ENCODE results near the gene OR7C1. TPM values are rescaled to one million over a fixed set of nuclear protein-coding genes. Genes with fewer than 3 reads are reported as not detected.
"Not testable (repeated sequence)": the region's sequence is repeated elsewhere in the genome, so short reads cannot be mapped to it uniquely, and the experiment has no call there.

Gene OR7C1
- total and polyA plus RNA-seq, 2 of the 13 experiments (the other 11 are each of a cell fraction or from before 2014, with no cell fraction given) = not detected

- FAIRE-seq; intact Hi-C loops (cut with micrococcal nuclease; ENCODE audit: unreplicated experiment); H3K9ac ChIP-seq (ENCODE audit: insufficient read depth, low read depth, low read length); POLR2A ChIA-PET; H2AFZ ChIP-seq (ENCODE audit: low read length); BruUV-seq (replicated peaks); H3K36me3 ChIP-seq (replicated peaks in 1 of 2; ENCODE audit: control insufficient read depth in 1 of 2, insufficient read depth in 2 of 2, low read length in 2 of 2); CTCF ChIA-PET (ENCODE audit: low intra/inter-chr PET ratio, low total read pairs); H3K27ac ChIP-seq (ENCODE audit: extremely low read length, insufficient read depth, low read length); H3K4me3 ChIP-seq (replicated peaks in 1 of 3; ENCODE audit: insufficient read depth in 1 of 3, low read depth in 2 of 3, low read length in 3 of 3); H3K27me3 ChIP-seq (ENCODE audit: control insufficient read depth in 1 of 2, insufficient read depth in 2 of 2, low read length in 2 of 2); H3K4me1 ChIP-seq (ENCODE audit: insufficient read depth, low read length); H3K9me3 ChIP-seq (ENCODE audit: low read length); ATAC-seq; in situ Hi-C loops (cut with HindIII; ENCODE audit: extremely low pct_ligation_motif_present, low pct_unique_long_range_greater_than_20kb); DNase-seq (ENCODE audit: low spot score); H3K4me2 ChIP-seq (ENCODE audit: low read depth, low read length); H3K79me2 ChIP-seq (ENCODE audit: insufficient read depth, low read length); H4K20me1 ChIP-seq (ENCODE audit: insufficient read depth, low read length): not testable (repeated sequence)
- 46% methylated on average over 12 of the region's 12 CpGs for WGBS (ENCODE audit: low lambda C conversion rate)
Observed at GRCh38 chr19:14778110-14778845, 56.7 kb downstream of the OR7C1 start, which contains the start of gene ADGRE2. Gene ADGRE2 (minus strand): TSS chr19:14778560. CDS start chr19:14776756, 1,804 bp downstream.

GRCh38 chr19:14777645-14778044, 57.3 kb downstream of the OR7C1 start:
- H3K9ac ChIP-seq (ENCODE audit: insufficient read depth, low read depth, low read length); H3K27ac ChIP-seq (ENCODE audit: extremely low read length, insufficient read depth, low read length); H3K36me3 ChIP-seq (replicated peaks in 1 of 2; ENCODE audit: control insufficient read depth in 1 of 2, insufficient read depth in 2 of 2, low read length in 2 of 2); DNase-seq (ENCODE audit: low spot score); H3K27me3 ChIP-seq (ENCODE audit: control insufficient read depth in 1 of 2, insufficient read depth in 2 of 2, low read length in 2 of 2); FAIRE-seq; H3K79me2 ChIP-seq (ENCODE audit: insufficient read depth, low read length); H4K20me1 ChIP-seq (ENCODE audit: insufficient read depth, low read length); H3K4me3 ChIP-seq (replicated peaks in 1 of 3; ENCODE audit: insufficient read depth in 1 of 3, low read depth in 2 of 3, low read length in 3 of 3); H3K9me3 ChIP-seq (ENCODE audit: low read length); H3K4me1 ChIP-seq (ENCODE audit: insufficient read depth, low read length); intact Hi-C loops (cut with micrococcal nuclease; ENCODE audit: unreplicated experiment); in situ Hi-C loops (cut with HindIII; ENCODE audit: extremely low pct_ligation_motif_present, low pct_unique_long_range_greater_than_20kb); H2AFZ ChIP-seq (ENCODE audit: low read length); POLR2A ChIA-PET; H3K4me2 ChIP-seq (ENCODE audit: low read depth, low read length); BruUV-seq (replicated peaks); CTCF ChIA-PET (ENCODE audit: low intra/inter-chr PET ratio, low total read pairs); ATAC-seq: not testable (repeated sequence)
- WGBS (ENCODE audit: low lambda C conversion rate) = 65% methylated on average over 4 of the region's 4 CpGs
